MM.1S (cell line): ENCODE measurements around the gene TREX2.

Experiments used
- DNase-seq: peaks from one replicate; pipeline ENCODE4 v3.0.0-alpha.2; 2015
- H2AFZ ChIP-seq: fragments of 300-600 bp; sonication (generic); 2 replicates; pipeline ENCODE4 v1.6.0; 2016; ENCODE audit warnings: antibody characterized with exemption, low read length
- H3F3A ChIP-seq: fragments of 300-600 bp; sonication (generic); 2 replicates; pipeline ENCODE4 v1.6.1; 2016; ENCODE audit warnings: mild to moderate bottlenecking, antibody characterized with exemption, low read length, moderate library complexity, mixed read lengths; ENCODE audit not compliant: insufficient read depth
- H3K27ac ChIP-seq: fragments of 300-600 bp; sonication (generic); 2 replicates; pipeline ENCODE4 v1.5.1; 2016; ENCODE audit warnings: mild to moderate bottlenecking, low read length
- H3K27me3 ChIP-seq: fragments of 300-600 bp; sonication (generic); replicated peaks from 2 replicates; pipeline ENCODE4 v1.6.0; 2016; ENCODE audit warnings: low read length; ENCODE audit not compliant: insufficient read depth
- H3K36me3 ChIP-seq: fragments of 300-600 bp; sonication (generic); replicated peaks from 2 replicates; pipeline ENCODE4 v1.6.1; 2016; ENCODE audit warnings: mild to moderate bottlenecking, low read length, mixed read lengths; ENCODE audit not compliant: insufficient read depth
- H3K4me1 ChIP-seq: fragments of 300-600 bp; sonication (generic); 2 replicates; pipeline ENCODE4 v1.6.1; 2016; ENCODE audit warnings: low read length, mixed read lengths
- H3K4me2 ChIP-seq: fragments of 300-600 bp; sonication (generic); 2 replicates; pipeline ENCODE4 v1.6.0; 2016; ENCODE audit warnings: low read depth, low read length
- H3K4me3 ChIP-seq: fragments of 300-600 bp; sonication (generic); 2 replicates; pipeline ENCODE4 v1.5.1; 2016; ENCODE audit warnings: low read length, mixed read lengths
- H3K79me2 ChIP-seq: fragments of 300-600 bp; sonication (generic); 2 replicates; pipeline ENCODE4 v1.6.1; 2016; ENCODE audit warnings: mixed run types, low read length, mixed read lengths
- H3K9ac ChIP-seq: fragments of 300-600 bp; sonication (generic); 2 replicates; pipeline ENCODE4 v1.6.1; 2016; ENCODE audit warnings: low read length, mixed read lengths
- H3K9me2 ChIP-seq: fragments of 300-600 bp; sonication (generic); replicated peaks from 2 replicates; pipeline ENCODE4 v1.6.1; 2016; ENCODE audit warnings: mild to moderate bottlenecking, low read length, mixed read lengths; ENCODE audit not compliant: insufficient read depth
- H3K9me3 ChIP-seq: fragments of 300-600 bp; sonication (generic); replicated peaks from 2 replicates; pipeline ENCODE4 v1.6.1; 2016; ENCODE audit warnings: mild to moderate bottlenecking, low read length, mixed read lengths; ENCODE audit not compliant: insufficient read depth
- H4K20me1 ChIP-seq: fragments of 300-600 bp; sonication (generic); 2 replicates; pipeline ENCODE4 v1.6.1; 2016; ENCODE audit warnings: mild to moderate bottlenecking, low read length, moderate library complexity, mixed read lengths; ENCODE audit not compliant: insufficient read depth
- EZH2 ChIP-seq: fragments of 300-600 bp; sonication (generic); optimal IDR thresholded peaks from 2 replicates; pipeline ENCODE3; 2017; ENCODE audit warnings: low read depth, mild to moderate bottlenecking, antibody characterized with exemption, low read length, mixed read lengths
- EZH2phosphoT487 ChIP-seq: fragments of 300-600 bp; sonication (generic); IDR thresholded peaks from 2 replicates; pipeline ENCODE4 v1.6.1; 2018; ENCODE audit warnings: antibody characterized with exemption, low read length
- TF ChIP-seq, protein P1 (sequence below): fragments of 300-600 bp; sonication (generic); IDR thresholded peaks from 2 replicates; pipeline ENCODE4 v1.5.1; 2016; ENCODE audit warnings: antibody characterized with exemption, low read length, mixed read lengths

The TREX2 gene

DNA sequence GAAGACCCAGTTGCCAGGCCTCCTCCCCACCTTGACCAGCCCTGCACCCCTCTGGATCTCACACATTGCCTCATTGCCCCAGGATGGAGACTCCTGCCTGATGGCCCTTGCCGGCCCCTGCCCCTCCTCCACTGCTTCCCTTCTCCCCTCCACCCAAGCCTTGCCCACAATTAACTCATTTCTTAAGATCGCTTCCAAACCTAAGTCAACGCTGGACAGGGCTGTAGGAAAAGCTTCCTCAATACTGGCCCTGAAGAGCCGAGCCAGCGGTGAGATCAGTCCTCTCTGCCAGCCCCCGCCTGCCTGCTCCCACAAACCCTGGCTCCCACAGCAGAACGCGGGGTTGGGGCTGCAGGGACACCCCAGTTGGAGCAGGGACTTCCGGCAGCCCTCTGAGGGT is 32.0 kb upstream of the TREX2 start:
- Histone ChIP-seq H3K4me1 (no peaks in the 10 kb centered on the region), H3K36me3 (no peaks in the 10 kb centered on the region), H2AFZ (no peak overlapping the region), H3F3A (no peaks in the 10 kb centered on the region), H3K4me2 (no peak overlapping the region), H3K9ac (no peak overlapping the region), H4K20me1 (no peaks in the 10 kb centered on the region), H3K27ac (no peak overlapping the region), H3K27me3 (peaks cover 30% of the 10 kb centered on the region), H3K9me3 (no peaks in the 10 kb centered on the region), H3K9me2 (no peaks in the 10 kb centered on the region), H3K79me2 (no peaks in the 10 kb centered on the region), H3K4me3 (no peak overlapping the region)
- TF ChIP-seq EZH2 (no peak), EZH2phosphoT487 (no peak)
- TF ChIP-seq, protein P1, sequence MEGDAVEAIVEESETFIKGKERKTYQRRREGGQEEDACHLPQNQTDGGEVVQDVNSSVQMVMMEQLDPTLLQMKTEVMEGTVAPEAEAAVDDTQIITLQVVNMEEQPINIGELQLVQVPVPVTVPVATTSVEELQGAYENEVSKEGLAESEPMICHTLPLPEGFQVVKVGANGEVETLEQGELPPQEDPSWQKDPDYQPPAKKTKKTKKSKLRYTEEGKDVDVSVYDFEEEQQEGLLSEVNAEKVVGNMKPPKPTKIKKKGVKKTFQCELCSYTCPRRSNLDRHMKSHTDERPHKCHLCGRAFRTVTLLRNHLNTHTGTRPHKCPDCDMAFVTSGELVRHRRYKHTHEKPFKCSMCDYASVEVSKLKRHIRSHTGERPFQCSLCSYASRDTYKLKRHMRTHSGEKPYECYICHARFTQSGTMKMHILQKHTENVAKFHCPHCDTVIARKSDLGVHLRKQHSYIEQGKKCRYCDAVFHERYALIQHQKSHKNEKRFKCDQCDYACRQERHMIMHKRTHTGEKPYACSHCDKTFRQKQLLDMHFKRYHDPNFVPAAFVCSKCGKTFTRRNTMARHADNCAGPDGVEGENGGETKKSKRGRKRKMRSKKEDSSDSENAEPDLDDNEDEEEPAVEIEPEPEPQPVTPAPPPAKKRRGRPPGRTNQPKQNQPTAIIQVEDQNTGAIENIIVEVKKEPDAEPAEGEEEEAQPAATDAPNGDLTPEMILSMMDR = no peak
- no peak for DNase-seq

DNA sequence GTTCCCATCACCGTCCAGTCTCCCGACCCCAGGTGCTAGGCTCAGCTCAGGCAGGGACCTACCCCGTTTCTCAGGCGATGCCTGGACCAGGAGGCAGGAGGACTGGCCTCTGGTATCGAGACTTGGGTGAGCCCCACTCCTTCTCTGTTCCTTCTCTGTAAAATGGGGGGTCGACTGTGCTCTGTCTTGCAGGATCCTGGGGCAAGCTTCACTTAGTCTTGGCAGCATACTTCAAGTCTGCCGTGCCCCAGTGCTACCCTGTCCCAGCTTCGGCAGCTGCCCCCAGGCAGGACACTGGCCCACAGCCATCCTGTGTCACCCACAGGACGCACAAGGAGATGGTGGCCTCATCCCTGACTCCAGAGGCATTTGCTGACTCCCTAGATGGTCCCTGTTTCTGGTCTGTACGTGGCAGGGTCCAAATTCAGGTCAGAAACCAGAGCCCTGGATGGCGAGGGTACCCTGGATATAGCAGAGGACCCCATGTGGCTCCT is 31.6 kb upstream of the TREX2 start:
- Histone ChIP-seq H3F3A (no peaks in the 10 kb centered on the region), H4K20me1 (no peaks in the 10 kb centered on the region), H3K36me3 (no peaks in the 10 kb centered on the region), H3K4me2 (no peak overlapping the region), H3K9me3 (no peaks in the 10 kb centered on the region), H3K79me2 (no peaks in the 10 kb centered on the region), H3K4me3 (no peak overlapping the region), H3K9me2 (no peaks in the 10 kb centered on the region), H3K27ac (no peak overlapping the region), H3K9ac (no peak overlapping the region), H3K4me1 (no peaks in the 10 kb centered on the region), H3K27me3 (peaks cover 30% of the 10 kb centered on the region), H2AFZ (no peak overlapping the region)
- DNase-seq = no peak
- no peak for TF ChIP-seq EZH2phosphoT487
- TF ChIP-seq, protein P1 = no peak
- no peak for TF ChIP-seq EZH2

DNA sequence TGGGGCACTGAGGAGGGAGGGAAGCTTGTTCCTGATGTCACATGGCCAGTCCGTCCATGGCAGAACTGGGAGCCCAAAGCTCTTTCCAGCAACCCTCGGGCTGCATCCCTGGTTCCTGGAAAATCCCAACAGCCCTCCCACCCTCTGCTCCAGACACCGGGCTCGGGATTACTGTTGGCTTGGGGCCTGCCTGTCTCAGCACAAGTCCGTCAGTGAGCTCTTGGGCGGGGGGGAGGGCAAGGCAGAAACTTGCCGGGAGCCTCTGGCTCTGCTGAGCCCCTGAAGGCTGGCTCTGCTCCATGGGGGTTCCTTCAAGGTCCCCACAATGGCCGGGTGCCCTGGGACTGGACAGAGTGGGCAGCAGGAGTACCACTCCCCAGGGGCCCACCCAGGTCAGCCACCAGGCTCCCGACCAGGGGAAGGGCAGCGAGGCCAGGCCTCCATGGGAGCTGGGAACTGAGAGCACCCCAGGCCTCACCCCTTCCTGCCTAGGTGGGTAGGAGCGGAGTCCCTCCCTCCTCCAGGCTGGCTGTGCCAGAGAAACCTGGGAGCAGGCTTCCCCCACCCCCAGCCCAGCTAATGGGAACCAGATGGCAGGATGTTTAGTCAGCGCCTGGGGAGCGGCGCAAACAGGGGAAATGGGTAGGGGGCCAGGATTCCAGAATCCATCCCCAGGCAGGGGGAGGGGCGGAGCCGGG is 31.0 kb upstream of the TREX2 start:
- Histone ChIP-seq H3K27ac (no peak overlapping the region), H4K20me1 (no peaks in the 10 kb centered on the region), H3K4me1 (no peaks in the 10 kb centered on the region), H2AFZ (no peak overlapping the region), H3K9me3 (no peaks in the 10 kb centered on the region), H3K79me2 (no peaks in the 10 kb centered on the region), H3F3A (no peaks in the 10 kb centered on the region), H3K27me3 (peaks cover 30% of the 10 kb centered on the region), H3K9me2 (no peaks in the 10 kb centered on the region), H3K4me3 (no peak overlapping the region), H3K4me2 (no peak overlapping the region), H3K36me3 (no peaks in the 10 kb centered on the region), H3K9ac (no peak overlapping the region)
- no peak for DNase-seq
- TF ChIP-seq, protein P1 = no peak
- TF ChIP-seq EZH2 (no peak), EZH2phosphoT487 (no peak)
